ENCODE results near the gene SLC36A3.
A peak's percentile ranks its signal among the peaks of the same experiment; 100 is the strongest.
"Not testable (repeated sequence)": the region's sequence is repeated elsewhere in the genome, so short reads cannot be mapped to it uniquely, and the experiment has no call there.

Gene SLC36A3

GRCh38 chr5:151267491-151268260 is 35.9 kb downstream of the SLC36A3 start:
- DNase-seq (no peak), ATAC-seq (replicated peaks) (no peak)
- Mint-ChIP-seq H3K9me3 (no peaks in the 10 kb centered on the region), H3K36me3 (ENCODE audit: insufficient read depth) (peaks cover 11% of the 10 kb centered on the region), H3K27me3 (no peaks in the 10 kb centered on the region), H3K4me1 (ENCODE audit: low read depth in 2 of 2) (no peaks in the 10 kb centered on the region), H3K27ac (no peak overlapping the region), H3K4me3 (no peak overlapping the region)

- DNase-seq: no peak
- Mint-ChIP-seq H3K4me3 (no peak overlapping the region), H3K4me1 (ENCODE audit: low read depth in 2 of 2) (peaks cover 0 to 1% of the 10 kb centered on the region in 2 donors), H3K27ac (peak overlapping the region; percentile 13 to 76), H3K27me3 (no peaks in the 10 kb centered on the region), H3K36me3 (ENCODE audit: insufficient read depth) (peaks cover 18% of the 10 kb centered on the region), H3K9me3 (no peaks in the 10 kb centered on the region)
- ATAC-seq (replicated peaks): no peak
Observed at GRCh38 chr5:151264113-151264512, 39.5 kb downstream of the SLC36A3 start.

- H3K27me3 Mint-ChIP-seq: no peaks in the 10 kb centered on the region
- peaks cover 16% of the 10 kb centered on the region for H3K36me3 Mint-ChIP-seq (ENCODE audit: insufficient read depth)
- ATAC-seq (replicated peaks) (no peak), DNase-seq (no peak)
- no peak overlapping the region for H3K4me3 Mint-ChIP-seq
- no peaks in the 10 kb centered on the region for H3K9me3 Mint-ChIP-seq
- H3K27ac Mint-ChIP-seq: no peak overlapping the region
- peaks cover 7 to 9% of the 10 kb centered on the region in 2 donors for H3K4me1 Mint-ChIP-seq (ENCODE audit: low read depth in 2 of 2)
Observed at GRCh38 chr5:151262532-151262931, 41.0 kb downstream of the SLC36A3 start.

GRCh38 chr5:151259931-151260330 is 43.6 kb downstream of the SLC36A3 start:
- Mint-ChIP-seq H3K4me3 (no peak overlapping the region), H3K27ac (no peak overlapping the region), H3K4me1 (ENCODE audit: low read depth in 2 of 2) (peaks cover 16% of the 10 kb centered on the region in 2 donors), H3K27me3 (no peaks in the 10 kb centered on the region), H3K36me3 (ENCODE audit: insufficient read depth) (peaks cover 13% of the 10 kb centered on the region), H3K9me3 (no peaks in the 10 kb centered on the region)
- no peak for ATAC-seq (replicated peaks)
- no peak for DNase-seq

GRCh38 chr5:151258816-151259215 is 44.8 kb downstream of the SLC36A3 start:
- peaks cover 9% of the 10 kb centered on the region for H3K36me3 Mint-ChIP-seq (ENCODE audit: insufficient read depth)
- H3K27ac Mint-ChIP-seq: peak overlapping the region in 1 of 2 donors; percentile 41
- ATAC-seq (replicated peaks) (no peak), DNase-seq (no peak)
- H3K4me1 Mint-ChIP-seq (ENCODE audit: low read depth in 2 of 2): peaks cover 19 to 25% of the 10 kb centered on the region in 2 donors
- no peak overlapping the region for H3K4me3 Mint-ChIP-seq
- no peaks in the 10 kb centered on the region for H3K9me3 Mint-ChIP-seq
- H3K27me3 Mint-ChIP-seq: no peaks in the 10 kb centered on the region

GRCh38 chr5:151258201-151258611 is 45.4 kb downstream of the SLC36A3 start:
- ATAC-seq (replicated peaks) (no peak), DNase-seq (no peak)
- Mint-ChIP-seq H3K27me3 (no peaks in the 10 kb centered on the region), H3K27ac (peak overlapping the region in 1 of 2 donors; percentile 41), H3K9me3 (no peaks in the 10 kb centered on the region), H3K4me3 (no peak overlapping the region), H3K36me3 (ENCODE audit: insufficient read depth) (peaks cover 12% of the 10 kb centered on the region), H3K4me1 (ENCODE audit: low read depth in 2 of 2) (peaks cover 25 to 31% of the 10 kb centered on the region in 2 donors)

GRCh38 chr5:151257731-151258181 is 45.8 kb downstream of the SLC36A3 start:
- peaks cover 29 to 33% of the 10 kb centered on the region in 2 donors for H3K4me1 Mint-ChIP-seq (ENCODE audit: low read depth in 2 of 2)
- peaks cover 15% of the 10 kb centered on the region for H3K36me3 Mint-ChIP-seq (ENCODE audit: insufficient read depth)

GRCh38 chr5:151255621-151256286 is 47.8 kb downstream of the SLC36A3 start:
- H3K27me3 Mint-ChIP-seq: no peaks in the 10 kb centered on the region
- peaks cover 15% of the 10 kb centered on the region for H3K36me3 Mint-ChIP-seq (ENCODE audit: insufficient read depth)
- ATAC-seq (replicated peaks) (no peak), DNase-seq (no peak)
- H3K4me1 Mint-ChIP-seq (ENCODE audit: low read depth in 2 of 2): peaks cover 36 to 42% of the 10 kb centered on the region in 2 donors
- no peak overlapping the region for H3K4me3 Mint-ChIP-seq
- H3K9me3 Mint-ChIP-seq: no peaks in the 10 kb centered on the region
- no peak overlapping the region for H3K27ac Mint-ChIP-seq

More at GRCh38 chr5:151257731-151258181, 45.8 kb downstream of the SLC36A3 start:
- ATAC-seq (replicated peaks) (no peak), DNase-seq (no peak)
- Mint-ChIP-seq H3K4me3 (no peak overlapping the region), H3K27me3 (no peaks in the 10 kb centered on the region), H3K9me3 (no peaks in the 10 kb centered on the region), H3K27ac (no peak overlapping the region)

GRCh38 chr5:151254990-151255389 is 48.6 kb downstream of the SLC36A3 start:
- not testable (repeated sequence) for H3K27ac Mint-ChIP-seq
- H3K4me1 Mint-ChIP-seq (ENCODE audit: low read depth in 2 of 2): peaks cover 41 to 50% of the 10 kb centered on the region in 2 donors

GRCh38 chr5:151254556-151254955 is 49.0 kb downstream of the SLC36A3 start:
- Mint-ChIP-seq H3K9me3 (no peaks in the 10 kb centered on the region), H3K27ac (no peak overlapping the region), H3K27me3 (no peaks in the 10 kb centered on the region), H3K36me3 (ENCODE audit: insufficient read depth) (peaks cover 18% of the 10 kb centered on the region), H3K4me1 (ENCODE audit: low read depth in 2 of 2) (peaks cover 42 to 50% of the 10 kb centered on the region in 2 donors), H3K4me3 (no peak overlapping the region)
- DNase-seq (no peak), ATAC-seq (replicated peaks) (no peak)

More at GRCh38 chr5:151254990-151255389, 48.6 kb downstream of the SLC36A3 start:
- H3K36me3 Mint-ChIP-seq (ENCODE audit: insufficient read depth): peaks cover 18% of the 10 kb centered on the region
- not testable (repeated sequence) for H3K4me3 Mint-ChIP-seq; DNase-seq; ATAC-seq (replicated peaks); H3K27me3 Mint-ChIP-seq; H3K9me3 Mint-ChIP-seq

GRCh38 chr5:151253605-151253950 is 50.0 kb downstream of the SLC36A3 start:
- ATAC-seq (replicated peaks): no peak
- H3K4me1 Mint-ChIP-seq (ENCODE audit: low read depth in 2 of 2): peaks cover 41 to 48% of the 10 kb centered on the region in 2 donors

GRCh38 chr5:151252762-151253604 is 50.6 kb downstream of the SLC36A3 start, which contains the start of gene GM2A:
Gene GM2A, plus strand, starts transcription at chr5:151253185. Its CDS starts 32 bp downstream, at chr5:151253217.
- peak; percentile 95 for ATAC-seq (replicated peaks)
- H3K4me1 Mint-ChIP-seq (ENCODE audit: low read depth in 2 of 2): peaks cover 41 to 44% of the 10 kb centered on the region in 2 donors
- H3K27ac Mint-ChIP-seq: peak within 1 kb of the TSS; percentile 89

More at GRCh38 chr5:151253605-151253950, 50.0 kb downstream of the SLC36A3 start:
- H3K27ac Mint-ChIP-seq: peak overlapping the region; percentile 89
- no peaks in the 10 kb centered on the region for H3K9me3 Mint-ChIP-seq
- peaks cover 18% of the 10 kb centered on the region for H3K36me3 Mint-ChIP-seq (ENCODE audit: insufficient read depth)
- DNase-seq: no peak
- peak overlapping the region; percentile 75 to 92 for H3K4me3 Mint-ChIP-seq
- H3K27me3 Mint-ChIP-seq: no peaks in the 10 kb centered on the region

GRCh38 chr5:151251621-151252020 is 51.9 kb downstream of the SLC36A3 start:
- Mint-ChIP-seq H3K27me3 (no peaks in the 10 kb centered on the region), H3K4me3 (peak overlapping the region; percentile 75 to 92), H3K9me3 (no peaks in the 10 kb centered on the region), H3K27ac (peak overlapping the region; percentile 89), H3K4me1 (ENCODE audit: low read depth in 2 of 2) (peaks cover 34 to 37% of the 10 kb centered on the region in 2 donors), H3K36me3 (ENCODE audit: insufficient read depth) (peaks cover 18% of the 10 kb centered on the region)
- DNase-seq: no peak
- no peak for ATAC-seq (replicated peaks)

More at GRCh38 chr5:151252762-151253604, 50.6 kb downstream of the SLC36A3 start, which contains the start of gene GM2A:
- H3K36me3 Mint-ChIP-seq (ENCODE audit: insufficient read depth): peaks cover 18% of the 10 kb centered on the region
- H3K4me3 Mint-ChIP-seq: peak within 1 kb of the TSS; percentile 75 to 92
- no peaks in the 10 kb centered on the region for H3K27me3 Mint-ChIP-seq
- DNase-seq: peak; percentile 95 to 97 (median 96)
- H3K9me3 Mint-ChIP-seq: no peaks in the 10 kb centered on the region
